ENCODE data around the gene TJP2. TPM values are rescaled to one million over a fixed set of nuclear protein-coding genes. Genes with fewer than 3 reads are reported as not detected.

TJP2 gene
- total RNA-seq = 10 to 100 TPM; 12.9 to 15.3 TPM

DNA sequence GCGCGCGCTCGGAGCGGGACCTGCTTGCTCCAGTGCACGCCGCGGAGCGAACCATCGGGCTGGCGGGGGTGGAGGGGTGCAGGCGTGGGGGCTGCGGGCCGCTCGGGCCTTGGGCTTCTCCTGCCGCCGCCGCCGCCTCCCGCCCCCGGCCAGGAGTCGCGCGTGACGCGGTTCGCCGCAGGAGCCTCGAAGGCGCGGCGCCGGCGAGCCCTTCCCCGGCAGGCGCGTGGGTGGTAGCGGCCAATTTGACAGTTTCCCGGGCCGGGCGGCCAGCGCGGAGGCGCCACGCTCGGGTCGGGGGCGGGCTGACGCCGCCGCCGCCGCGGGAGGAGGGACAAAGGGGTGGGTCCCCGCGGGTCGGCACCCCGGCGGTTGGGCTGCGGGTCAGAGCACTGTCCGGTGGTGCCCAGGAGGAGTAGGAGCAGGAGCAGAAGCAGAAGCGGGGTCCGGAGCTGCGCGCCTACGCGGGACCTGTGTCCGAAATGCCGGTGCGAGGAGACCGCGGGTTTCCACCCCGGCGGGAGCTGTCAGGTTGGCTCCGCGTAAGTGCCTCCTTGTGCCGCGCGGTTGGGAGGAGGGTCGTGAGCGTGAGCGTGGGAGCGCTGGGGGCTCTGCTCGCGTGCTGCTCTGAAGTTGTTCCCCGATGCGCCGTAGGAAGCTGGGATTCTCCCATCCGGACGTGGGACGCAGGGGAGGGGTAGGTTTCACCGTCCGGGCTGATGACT, at the start of gene TJP2:
Gene TJP2, plus strand, starts transcription at position 387 of the 725 bp plus-strand sequence. Its CDS starts 96 bp downstream, at position 483.
- intact Hi-C loops (cut with micrococcal nuclease) = loop anchor here (5.0 to 10.0 kb wide), 2 partner anchors 1083 to 1391 kb away; partner anchors contain the start of gene SMC5
- peak within 1 kb of the TSS; percentile 71 for H3K27ac Mint-ChIP-seq
- no peaks in the 10 kb centered on the region for H3K36me3 Mint-ChIP-seq
- POLR2A ChIA-PET = interaction anchor here (0.6 to 1.4 kb wide), 2 partner anchors 52 to 611 kb away, joined by 3 to 4 read pairs; no protein-coding TSS in a partner anchor
- DNase-seq = peak; percentile 67
- H3K9me3 Mint-ChIP-seq = no peaks in the 10 kb centered on the region
- H3K27me3 Mint-ChIP-seq = peaks cover 36% of the 10 kb centered on the region
- H3K4me1 Mint-ChIP-seq (ENCODE audit: low read depth) = peaks cover 56% of the 10 kb centered on the region
- H3K4me3 Mint-ChIP-seq = peak within 1 kb of the TSS; percentile 82
- CTCF ChIA-PET = interaction anchor here (2.6 kb wide), 1 partner anchor 18 kb away, joined by 11 read pairs; no protein-coding TSS in a partner anchor

DNA sequence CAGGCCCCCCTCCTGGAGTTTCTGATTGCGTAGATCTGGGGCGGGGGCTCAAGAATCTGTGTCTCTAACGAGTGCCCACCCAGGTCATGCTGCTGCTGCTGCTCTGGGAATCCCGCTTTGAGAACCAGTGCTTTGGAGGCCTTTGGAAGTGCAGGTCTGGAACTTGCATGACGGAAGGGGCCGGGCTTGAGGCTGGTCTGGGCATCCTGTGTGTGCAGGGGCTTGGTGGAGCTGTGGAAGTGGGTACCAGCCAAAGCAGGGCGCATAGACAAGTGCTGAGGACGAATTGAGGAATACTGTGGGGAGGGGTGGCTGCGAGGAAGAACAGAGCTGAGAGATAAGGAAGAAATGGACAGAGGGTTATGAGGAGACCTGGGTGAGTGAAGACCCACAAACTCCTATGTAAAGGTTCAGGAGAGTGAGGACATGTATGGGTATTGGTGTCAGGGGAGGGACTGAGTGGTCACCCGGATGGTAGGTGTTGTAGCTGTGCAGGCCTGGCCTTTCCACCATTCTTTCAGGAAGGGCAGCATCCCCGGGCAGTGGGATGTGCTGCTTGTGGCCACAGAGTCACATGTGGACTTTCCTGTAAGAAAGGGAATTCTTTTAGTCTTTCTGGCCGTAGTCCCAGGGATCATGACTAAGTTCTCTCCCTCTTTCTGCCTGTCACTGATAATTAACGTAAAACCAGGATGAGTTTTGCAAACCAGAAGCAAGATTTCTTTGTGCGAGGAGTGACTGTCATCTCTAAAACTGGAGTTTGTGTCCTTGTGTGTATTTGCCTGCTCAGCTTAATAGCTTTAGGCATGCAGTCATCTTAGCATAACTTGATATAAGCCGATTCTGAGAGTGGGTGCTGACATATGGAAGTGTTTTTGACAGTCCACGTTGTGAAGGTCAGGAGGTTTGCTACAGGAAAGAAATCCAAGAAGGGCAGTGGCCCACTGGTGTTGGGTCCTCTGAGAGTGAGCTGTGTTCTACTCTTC, 43.3 kb upstream of the TJP2 start:
- no peaks in the 10 kb centered on the region for H3K9me3 Mint-ChIP-seq
- CTCF ChIA-PET = no interaction called here
- POLR2A ChIA-PET = interaction anchor here (1.2 kb wide), 1 partner anchor 9 kb away, joined by 5 read pairs; no protein-coding TSS in a partner anchor
- no peak overlapping the region for H3K27ac Mint-ChIP-seq
- no peak for DNase-seq
- intact Hi-C loops (cut with micrococcal nuclease) = no loop called here
- no peaks in the 10 kb centered on the region for H3K4me1 Mint-ChIP-seq (ENCODE audit: low read depth)
- H3K36me3 Mint-ChIP-seq = no peaks in the 10 kb centered on the region
- no peaks in the 10 kb centered on the region for H3K27me3 Mint-ChIP-seq
- no peak overlapping the region for H3K4me3 Mint-ChIP-seq

DNA sequence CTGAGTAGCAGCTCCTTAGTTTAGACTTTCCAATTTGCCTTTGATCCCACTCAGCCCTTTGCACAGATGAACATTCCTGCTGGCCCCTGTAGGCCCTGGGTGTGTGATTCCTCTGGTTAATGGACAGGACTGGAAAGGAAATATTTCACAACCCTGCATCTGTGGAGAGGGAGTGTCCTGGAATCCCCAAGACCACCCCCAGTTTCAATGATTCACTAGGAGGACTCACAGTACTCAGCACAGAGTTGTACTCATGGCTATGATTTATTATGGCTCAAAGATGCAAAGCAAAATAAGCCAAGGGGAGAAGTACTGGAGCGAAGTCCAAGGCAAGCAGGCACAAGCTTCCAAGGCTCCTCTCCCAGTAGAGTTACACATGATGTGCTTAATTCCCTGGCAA, 42.4 kb upstream of the TJP2 start:
- intact Hi-C loops (cut with micrococcal nuclease) = no loop called here

DNA sequence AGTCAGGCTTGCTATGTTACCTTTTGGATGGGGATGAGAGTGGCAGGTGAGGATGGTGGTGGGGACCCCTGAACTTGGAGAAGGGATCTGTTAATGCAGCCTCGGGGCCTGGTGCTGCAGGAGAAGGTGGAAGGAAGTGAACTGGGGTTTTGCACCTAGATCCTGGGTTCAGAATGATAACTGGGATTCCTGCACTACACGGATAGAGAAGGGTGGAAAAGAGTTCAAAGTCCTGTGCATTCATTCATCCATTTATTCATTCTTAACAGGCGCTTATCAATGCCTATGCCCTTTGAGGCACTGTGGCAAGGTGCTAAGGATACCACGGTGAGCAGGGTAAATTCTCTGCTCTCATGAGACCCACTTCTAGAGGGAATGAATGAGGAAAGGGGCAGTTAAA, 41.7 kb upstream of the TJP2 start:
- Mint-ChIP-seq H3K27ac (no peak overlapping the region), H3K27me3 (no peaks in the 10 kb centered on the region), H3K4me1 (ENCODE audit: low read depth) (no peaks in the 10 kb centered on the region), H3K36me3 (no peaks in the 10 kb centered on the region), H3K9me3 (no peaks in the 10 kb centered on the region), H3K4me3 (no peak overlapping the region)
- intact Hi-C loops (cut with micrococcal nuclease) = no loop called here
- DNase-seq = no peak
- POLR2A ChIA-PET = interaction anchor here (1.2 kb wide), 1 partner anchor 10 kb away, joined by 5 read pairs; no protein-coding TSS in a partner anchor
- CTCF ChIA-PET = interaction anchor here (0.8 kb wide), 1 partner anchor 61 kb away, joined by 3 read pairs; no protein-coding TSS in a partner anchor

More for the DNA sequence above, 42.4 kb upstream of the TJP2 start:
- DNase-seq = no peak
- Mint-ChIP-seq H3K4me1 (ENCODE audit: low read depth) (no peaks in the 10 kb centered on the region), H3K9me3 (no peaks in the 10 kb centered on the region), H3K36me3 (no peaks in the 10 kb centered on the region), H3K27me3 (no peaks in the 10 kb centered on the region), H3K27ac (no peak overlapping the region), H3K4me3 (no peak overlapping the region)
- ChIA-PET POLR2A (interaction anchor here (1.2 kb wide), 1 partner anchor 10 kb away, joined by 5 read pairs; no protein-coding TSS in a partner anchor), CTCF (interaction anchor here (0.8 kb wide), 1 partner anchor 62 kb away, joined by 3 read pairs; no protein-coding TSS in a partner anchor)

DNA sequence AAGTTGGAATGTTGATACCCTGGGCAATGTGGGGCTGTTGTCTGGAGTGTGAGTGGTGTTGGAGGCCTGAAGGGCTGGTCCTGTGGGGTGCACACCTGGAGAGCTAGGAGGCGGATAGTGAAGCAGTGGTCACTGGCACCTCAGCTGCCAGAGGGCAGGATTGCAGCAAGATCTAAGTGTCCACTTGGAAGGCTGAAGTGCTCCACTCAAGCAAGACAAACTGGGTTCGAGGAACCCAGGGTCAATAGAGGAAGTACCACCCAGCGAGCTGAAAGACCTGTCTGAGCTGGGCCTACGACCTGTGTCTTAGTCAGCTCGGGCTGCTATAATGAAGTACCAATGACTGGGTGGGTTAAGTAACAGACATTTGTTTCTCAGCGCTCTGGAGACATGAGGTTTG, 39.7 kb upstream of the TJP2 start:
- Mint-ChIP-seq H3K4me1 (ENCODE audit: low read depth) (no peaks in the 10 kb centered on the region), H3K4me3 (no peak overlapping the region), H3K9me3 (no peaks in the 10 kb centered on the region), H3K27ac (no peak overlapping the region), H3K27me3 (no peaks in the 10 kb centered on the region), H3K36me3 (peaks cover 4% of the 10 kb centered on the region)
- DNase-seq = no peak
- ChIA-PET CTCF (no interaction called here), POLR2A (no interaction called here)
- intact Hi-C loops (cut with micrococcal nuclease) = no loop called here

DNA sequence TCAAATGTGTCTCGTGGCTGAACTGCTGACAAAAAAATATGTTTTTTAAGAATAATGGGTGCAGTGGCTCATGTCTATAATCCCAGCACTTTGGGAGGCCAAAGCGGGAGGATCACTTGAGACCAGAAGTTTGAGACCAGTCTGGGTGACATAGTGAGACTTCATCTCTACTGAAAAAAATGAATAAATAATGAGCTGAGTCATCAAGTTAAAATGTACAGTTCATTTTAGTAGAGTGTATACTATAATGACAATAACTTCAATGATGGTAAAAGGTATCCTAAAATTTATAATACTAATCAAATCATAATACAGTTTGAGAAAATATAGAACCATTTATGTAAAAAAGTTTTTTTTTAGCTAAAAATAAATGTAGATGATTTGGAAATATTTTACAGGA, 37.9 kb upstream of the TJP2 start:
- Mint-ChIP-seq H3K4me3 (no peak overlapping the region), H3K9me3 (no peaks in the 10 kb centered on the region), H3K36me3 (peaks cover 4% of the 10 kb centered on the region), H3K27ac (no peak overlapping the region), H3K27me3 (no peaks in the 10 kb centered on the region), H3K4me1 (ENCODE audit: low read depth) (no peaks in the 10 kb centered on the region)
- intact Hi-C loops (cut with micrococcal nuclease) = no loop called here
- no peak for DNase-seq
- ChIA-PET POLR2A (no interaction called here), CTCF (interaction anchor here (1.0 kb wide), 1 partner anchor 57 kb away, joined by 3 read pairs; no protein-coding TSS in a partner anchor)

DNA sequence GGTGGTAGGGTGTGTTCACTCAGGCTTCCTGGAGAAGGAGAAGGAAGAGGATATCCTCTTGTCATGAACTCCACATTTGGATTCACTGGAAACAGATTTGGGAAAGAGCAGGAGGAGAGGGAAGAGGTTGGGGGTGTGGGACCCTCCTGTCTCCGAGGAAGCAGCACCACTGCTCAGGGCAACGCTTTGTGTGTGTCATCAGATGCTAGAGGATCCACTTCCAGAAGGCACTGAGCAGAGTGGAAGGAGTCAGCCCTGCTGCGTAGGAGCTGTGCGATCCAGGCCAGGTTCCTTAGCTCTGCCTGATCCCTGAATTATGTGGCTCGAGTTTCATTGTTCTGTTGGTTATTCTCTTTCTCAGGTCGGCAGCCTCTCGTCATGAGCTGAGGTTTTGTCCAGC, 37.3 kb upstream of the TJP2 start:
- CTCF ChIA-PET = interaction anchor here (1.0 kb wide), 1 partner anchor 57 kb away, joined by 3 read pairs; no protein-coding TSS in a partner anchor
- Mint-ChIP-seq H3K36me3 (peaks cover 4% of the 10 kb centered on the region), H3K4me1 (ENCODE audit: low read depth) (no peaks in the 10 kb centered on the region), H3K27ac (no peak overlapping the region), H3K27me3 (no peaks in the 10 kb centered on the region), H3K9me3 (no peaks in the 10 kb centered on the region), H3K4me3 (no peak overlapping the region)
- no peak for DNase-seq
- POLR2A ChIA-PET = no interaction called here
- intact Hi-C loops (cut with micrococcal nuclease) = no loop called here

DNA sequence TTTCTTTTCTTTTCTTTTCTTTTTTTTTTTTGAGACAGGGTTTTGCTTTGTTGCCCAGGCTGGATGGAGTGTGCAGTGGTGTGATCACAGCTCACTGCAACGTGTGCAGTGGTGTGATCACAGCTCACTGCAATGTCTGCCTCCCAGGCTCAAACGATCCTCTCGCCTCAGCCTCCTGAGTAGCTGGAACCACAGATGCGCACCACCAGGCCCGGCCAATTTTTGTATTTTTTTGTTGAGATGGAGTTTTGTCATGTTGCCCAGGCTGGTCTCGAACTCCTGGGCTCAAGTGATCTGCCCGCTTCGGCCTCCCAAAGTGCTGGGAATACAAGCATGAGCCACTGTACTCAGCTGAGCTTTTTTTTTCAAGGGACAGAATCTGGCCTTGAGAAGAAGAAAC, 36.8 kb upstream of the TJP2 start:
- POLR2A ChIA-PET = no interaction called here
- Mint-ChIP-seq H3K36me3 (peaks cover 4% of the 10 kb centered on the region), H3K4me3 (no peak overlapping the region), H3K27ac (no peak overlapping the region), H3K4me1 (ENCODE audit: low read depth) (no peaks in the 10 kb centered on the region), H3K9me3 (no peaks in the 10 kb centered on the region), H3K27me3 (no peaks in the 10 kb centered on the region)
- DNase-seq = no peak
- CTCF ChIA-PET = no interaction called here
- intact Hi-C loops (cut with micrococcal nuclease) = no loop called here

DNA sequence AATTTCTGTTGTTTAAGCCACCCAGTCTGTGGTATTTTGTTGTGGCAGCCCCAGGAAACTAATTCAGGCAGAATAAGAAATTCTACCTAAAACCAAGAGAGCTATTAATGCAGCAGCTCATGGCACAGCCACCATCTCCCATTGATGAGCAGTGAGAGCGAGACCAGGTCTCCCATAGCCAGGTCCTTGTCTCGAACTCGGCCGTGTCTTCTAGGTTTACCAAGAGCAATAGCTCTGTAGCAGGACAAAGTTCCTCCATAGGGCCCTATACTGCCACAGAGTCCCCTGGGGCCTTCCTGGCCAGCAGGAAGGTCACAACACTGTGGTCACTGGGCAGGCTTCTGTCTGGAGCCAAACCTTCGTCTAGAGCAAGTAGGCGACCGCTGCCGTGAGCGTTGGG, 34.5 kb upstream of the TJP2 start:
- ChIA-PET POLR2A (no interaction called here), CTCF (no interaction called here)
- intact Hi-C loops (cut with micrococcal nuclease) = no loop called here
- Mint-ChIP-seq H3K27me3 (no peaks in the 10 kb centered on the region), H3K4me1 (ENCODE audit: low read depth) (no peaks in the 10 kb centered on the region), H3K4me3 (no peak overlapping the region), H3K27ac (no peak overlapping the region), H3K9me3 (no peaks in the 10 kb centered on the region), H3K36me3 (peaks cover 4% of the 10 kb centered on the region)
- DNase-seq = no peak

DNA sequence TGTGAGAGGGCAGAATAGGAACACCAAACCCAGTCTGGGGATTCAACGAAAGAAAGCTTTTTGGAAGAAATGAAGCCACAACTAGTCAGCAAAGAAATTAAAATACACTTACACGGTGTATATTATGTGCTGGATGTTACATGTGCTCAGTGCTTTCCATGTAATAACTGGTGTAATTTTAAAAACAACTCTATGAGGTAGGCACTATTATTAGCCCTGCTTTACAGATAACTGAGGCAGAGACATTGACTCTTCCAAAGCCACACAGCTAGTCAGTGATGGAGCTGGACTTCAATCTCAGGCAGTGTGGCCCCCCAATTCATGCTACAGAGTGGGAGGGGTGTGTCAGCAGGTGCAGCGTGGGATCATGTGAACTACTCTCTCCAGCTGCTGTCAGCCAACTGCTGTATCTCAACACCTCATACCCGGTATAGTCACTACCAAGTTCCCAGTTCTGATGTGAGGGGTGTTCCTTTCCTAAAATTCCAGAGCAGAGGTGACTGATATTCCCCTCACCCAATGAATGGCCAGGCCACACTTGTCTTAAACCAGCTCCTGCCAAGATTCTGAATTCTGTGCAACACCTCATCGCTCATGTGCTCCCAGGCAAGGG, 33.8 kb upstream of the TJP2 start:
- Mint-ChIP-seq H3K4me1 (ENCODE audit: low read depth) (no peaks in the 10 kb centered on the region), H3K36me3 (peaks cover 4% of the 10 kb centered on the region), H3K4me3 (no peak overlapping the region), H3K27me3 (no peaks in the 10 kb centered on the region), H3K9me3 (no peaks in the 10 kb centered on the region), H3K27ac (no peak overlapping the region)
- ChIA-PET POLR2A (no interaction called here), CTCF (no interaction called here)
- intact Hi-C loops (cut with micrococcal nuclease) = no loop called here
- DNase-seq = no peak

DNA sequence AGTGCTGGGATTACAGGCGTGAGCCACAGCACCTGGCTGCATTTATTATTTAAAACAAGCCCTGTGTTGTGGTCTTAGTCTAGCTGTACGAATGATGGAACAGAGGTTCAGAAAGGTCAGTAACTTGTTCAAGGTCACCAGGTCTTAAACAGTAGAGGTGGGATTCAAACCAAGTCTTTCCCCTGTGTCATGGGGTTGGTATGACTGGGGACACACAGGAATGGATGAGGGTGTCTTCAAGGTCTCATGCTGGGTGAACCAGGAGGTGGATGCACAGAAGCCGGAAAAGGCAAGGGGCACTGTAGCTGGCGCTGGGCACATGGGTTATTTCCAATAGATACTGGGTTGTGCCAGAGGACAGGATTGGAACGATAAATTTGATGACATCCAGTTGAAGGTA, 32.2 kb upstream of the TJP2 start:
- Mint-ChIP-seq H3K4me1 (ENCODE audit: low read depth) (no peaks in the 10 kb centered on the region), H3K36me3 (peaks cover 4% of the 10 kb centered on the region), H3K4me3 (no peak overlapping the region), H3K9me3 (no peaks in the 10 kb centered on the region), H3K27ac (no peak overlapping the region), H3K27me3 (no peaks in the 10 kb centered on the region)
- ChIA-PET POLR2A (no interaction called here), CTCF (interaction anchor here (0.8 kb wide), 1 partner anchor 51 kb away, joined by 4 read pairs; no protein-coding TSS in a partner anchor)
- no peak for DNase-seq
- intact Hi-C loops (cut with micrococcal nuclease) = no loop called here

DNA sequence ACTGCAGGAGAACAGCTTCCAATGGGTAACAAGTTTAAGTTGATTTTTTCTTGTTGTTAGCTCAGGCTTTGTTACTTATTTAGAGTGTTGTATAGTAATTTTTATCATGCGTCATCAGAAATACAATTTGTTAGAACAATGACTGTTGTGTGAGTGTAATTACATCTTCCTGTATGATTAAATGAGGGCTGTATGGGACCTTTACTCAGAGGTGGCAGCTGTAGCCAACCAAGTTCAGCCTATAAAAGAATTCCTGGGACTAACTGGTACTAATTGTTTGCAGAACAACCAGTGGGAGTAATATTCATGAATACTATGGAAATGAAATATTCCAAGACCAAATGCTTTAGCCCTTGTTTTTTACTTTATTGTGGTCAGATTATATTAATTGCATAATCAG, 30.8 kb upstream of the TJP2 start:
- Mint-ChIP-seq H3K27ac (no peak overlapping the region), H3K4me3 (no peak overlapping the region), H3K4me1 (ENCODE audit: low read depth) (no peaks in the 10 kb centered on the region), H3K27me3 (no peaks in the 10 kb centered on the region), H3K9me3 (no peaks in the 10 kb centered on the region), H3K36me3 (no peaks in the 10 kb centered on the region)
- POLR2A ChIA-PET = no interaction called here
- CTCF ChIA-PET = interaction anchor here (1.2 kb wide), 1 partner anchor 108 kb away, joined by 3 read pairs; the partner anchor contains the start of gene FXN
- no peak for DNase-seq
- intact Hi-C loops (cut with micrococcal nuclease) = no loop called here

Data from activated CD4-positive, alpha-beta memory T cell treated with anti-CD3 and anti-CD28 coated beads for 36 hours (primary cell).